K562 (cell line): ENCODE results near the gene AFDN. TPM values are rescaled to one million over a fixed set of nuclear protein-coding genes. Genes with fewer than 3 reads are reported as not detected.

ENCODE experiments used
- CBFA2T3 ChIP-seq: fragments of 450-650 bp; IDR thresholded peaks from 2 replicates; pipeline ENCODE4 v1.6.1; 2017
- CHD7 ChIP-seq: fragments of 200-600 bp; sonication (generic); IDR thresholded peaks from one replicate; pipeline ENCODE4 v1.6.1; 2012; ENCODE audit warnings: mild to moderate bottlenecking, low read depth, low read length, inconsistent platforms
- ETS1 ChIP-seq: conservative IDR thresholded peaks from 2 replicates; pipeline ENCODE4 v1.6.1; 2011; ENCODE audit warnings: low read depth, mild to moderate bottlenecking, low read length; ENCODE audit not compliant: control insufficient read depth
- FOSL1 ChIP-seq: fragments of 200-800 bp; sonication (Bioruptor generic); conservative IDR thresholded peaks from 2 replicates; pipeline ENCODE4 v1.6.1; 2016; ENCODE audit warnings: missing genetic modification characterization, missing compliant biosample characterization
- GABPB2 ChIP-seq: fragments of 250-450 bp; sonication (Bioruptor Pico); conservative IDR thresholded peaks from 2 replicates; pipeline ENCODE4 v1.5.1; 2021; ENCODE audit warnings: mild to moderate bottlenecking
- PRMT5 ChIP-seq: sonication (generic); formaldehyde crosslinking; IDR thresholded peaks from 2 replicates; pipeline ENCODE4 v1.5.0; 2020; ENCODE audit warnings: missing genetic modification reagents
- RBM14 ChIP-seq: fragments of 200-400 bp; formaldehyde crosslinking; IDR thresholded peaks from 2 replicates; pipeline ENCODE4 v1.6.1; 2018; ENCODE audit warnings: low read depth, mild to moderate bottlenecking, low read length, moderate library complexity, borderline replicate concordance; ENCODE audit not compliant: insufficient read depth
- RFX5 ChIP-seq: IDR thresholded peaks from 2 replicates; pipeline ENCODE4 v1.6.1; 2011; ENCODE audit warnings: low read depth, mild to moderate bottlenecking, improper control_type of control experiment, low read length
- RFX7 ChIP-seq: fragments of 250-450 bp; sonication (Bioruptor Pico); IDR thresholded peaks from 2 replicates; pipeline ENCODE4 v1.5.1; 2021; ENCODE audit warnings: mild to moderate bottlenecking
- TBL1XR1 ChIP-seq, 2 experiments: IDR thresholded peaks; 2 replicates each; pipeline ENCODE4 v1.6.1; 2012; ENCODE audit warnings: improper control_type of control experiment in 2 of 2, low read length in 2 of 2, mild to moderate bottlenecking in 1 of 2
- ZNF3 ChIP-seq: fragments of 250-450 bp; sonication (Bioruptor Pico); IDR thresholded peaks from 2 replicates; pipeline ENCODE4 v1.5.0; 2021; ENCODE audit warnings: mild to moderate bottlenecking, moderate library complexity
- ZNF518B ChIP-seq: fragments of 250-450 bp; sonication (Bioruptor Pico); IDR thresholded peaks from 2 replicates; pipeline ENCODE4 v1.5.0; 2021; ENCODE audit warnings: mild to moderate bottlenecking, moderate library complexity
- ZNF76 ChIP-seq: fragments of 250-450 bp; sonication (Bioruptor Pico); IDR thresholded peaks from 2 replicates; pipeline ENCODE4 v1.4.0; 2020; ENCODE audit warnings: mild to moderate bottlenecking, moderate library complexity, borderline replicate concordance
- polyA plus RNA-seq, 8 experiments: library from polyadenylated mRNA; depleted of rRNA in 4 of 8; stranded (reverse) in 5 of 8; unstranded in 3 of 8; fragments of >200 nt; fragmentation: Nextera tagmentation in 2 of 8; fragmentation: Illumina TruSeq in 1 of 8; extraction: Ambion mirVana in 2 of 8; extraction: Trizol in 1 of 8; gene quantifications; 2 replicates each; pipeline versions ENCODE4 v1.2.1 to v1.2.3, GENCODE V29; 2011 to 2014; ENCODE audit warnings: inconsistent platforms in 1 of 8, missing spikeins in 1 of 8
- total RNA-seq, 7 experiments: library from RNA; depleted of rRNA in 6 of 7; stranded (reverse); fragments of >200 nt in 6 of 7; fragmentation: Illumina TruSeq in 2 of 7; extraction: Trizol in 2 of 7; gene quantifications; 2 replicates each; pipeline versions ENCODE4 v1.2.1 to v1.2.3, GENCODE V29; 2011 to 2021; ENCODE audit warnings: low replicate concordance in 1 of 7

Gene AFDN
- total and polyA plus RNA-seq, 9 of the 15 experiments (the other 6 are each of a cell fraction or from before 2014, with no cell fraction given): 7.2 to 129 (median 105) TPM

- TF ChIP-seq CHD7 (no peak), FOSL1 (tag) (no peak), RBM14 (no peak), ETS1 (no peak), TBL1XR1 (IDR thresholded peaks at IDR 0.05; ENCODE audit: low read length in 2 of 2) (no peak), CBFA2T3 (no peak), PRMT5 (CRISPR knock-in tag) (no peak), RFX5 (no peak), ZNF3 (CRISPR knock-in tag) (no peak), GABPB2 (CRISPR knock-in tag) (no peak), ZNF518B (CRISPR knock-in tag) (no peak), ZNF76 (CRISPR knock-in tag) (no peak), RFX7 (CRISPR knock-in tag) (no peak)
Measured at GRCh38 chr6:167839343-167839742, 12.6 kb downstream of the AFDN start (continued).
